Skeletal muscle satellite cell (primary cell): ENCODE data around the gene KRTAP5-3.
A peak's percentile ranks its signal among the peaks of the same experiment; 100 is the strongest.
"Not testable (repeated sequence)": the region's sequence is repeated elsewhere in the genome, so short reads cannot be mapped to it uniquely, and the experiment has no call there.

Source experiments
- H3K27me3 ChIP-seq: 2 replicates; pipeline ENCODE4 v1.7.0; 2013; ENCODE audit warnings: low read length; ENCODE audit not compliant: control insufficient read depth, insufficient read depth
- H3K36me3 ChIP-seq: 2 replicates; pipeline ENCODE4 v1.7.0; 2013; ENCODE audit warnings: mild to moderate bottlenecking, control low read depth, low read length; ENCODE audit not compliant: insufficient read depth
- H3K4me1 ChIP-seq: 2 replicates; pipeline ENCODE4 v1.7.0; 2013; ENCODE audit warnings: low read length; ENCODE audit not compliant: control insufficient read depth, insufficient read depth
- H3K4me2 ChIP-seq: 2 replicates; pipeline ENCODE4 v1.7.0; 2013; ENCODE audit warnings: mild to moderate bottlenecking, low read length
- H3K4me3 ChIP-seq: 2 replicates; pipeline ENCODE4 v1.7.0; 2013; ENCODE audit warnings: low read length
- H3K9ac ChIP-seq: 2 replicates; pipeline ENCODE4 v1.7.0; 2013; ENCODE audit warnings: mild to moderate bottlenecking, low read depth, low read length, moderate library complexity
- H3K9me3 ChIP-seq: replicated peaks from 2 replicates; pipeline ENCODE4 v1.7.0; 2013; ENCODE audit warnings: mild to moderate bottlenecking, control low read depth, low read length

KRTAP5-3 gene

DNA sequence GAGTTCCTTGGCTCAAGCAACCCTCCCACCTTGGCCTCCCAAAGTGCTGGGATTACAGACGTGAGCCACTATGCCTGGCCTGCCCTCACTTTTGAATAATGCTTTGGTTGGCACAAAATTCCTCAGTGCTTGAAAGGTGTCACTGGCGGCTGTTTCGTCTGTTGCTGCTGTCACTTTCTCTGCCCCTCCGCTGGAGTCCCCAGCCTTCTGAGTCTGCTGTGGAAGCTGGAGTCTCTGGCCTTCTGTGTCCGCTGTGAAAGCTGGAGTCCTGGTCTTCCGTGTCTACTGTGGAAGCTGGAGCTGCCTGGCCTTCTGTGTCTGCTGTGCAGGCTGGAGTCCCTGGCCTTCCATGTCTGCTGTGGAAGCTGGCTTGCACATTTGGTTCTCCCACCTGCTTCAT lies 18.3 kb downstream of the KRTAP5-3 start:
- H3K4me3 ChIP-seq, result no peak overlapping the region
- H3K9me3 ChIP-seq, result no peaks in the 10 kb centered on the region
- H3K4me1 ChIP-seq, result no peaks in the 10 kb centered on the region
- H3K36me3 ChIP-seq, result no peaks in the 10 kb centered on the region
- H3K4me2 ChIP-seq, result no peak overlapping the region
- H3K9ac ChIP-seq, result no peak overlapping the region
- H3K27me3 ChIP-seq, result peaks cover 46% of the 10 kb centered on the region

- not testable (repeated sequence) for H3K36me3 ChIP-seq, H3K4me2 ChIP-seq, H3K4me3 ChIP-seq, H3K9ac ChIP-seq, H3K9me3 ChIP-seq, H3K4me1 ChIP-seq
- H3K27me3 ChIP-seq, result peaks cover 40% of the 10 kb centered on the region
Measured at GRCh38 chr11:1589191-1589963, 18.9 kb downstream of the KRTAP5-3 start.

DNA sequence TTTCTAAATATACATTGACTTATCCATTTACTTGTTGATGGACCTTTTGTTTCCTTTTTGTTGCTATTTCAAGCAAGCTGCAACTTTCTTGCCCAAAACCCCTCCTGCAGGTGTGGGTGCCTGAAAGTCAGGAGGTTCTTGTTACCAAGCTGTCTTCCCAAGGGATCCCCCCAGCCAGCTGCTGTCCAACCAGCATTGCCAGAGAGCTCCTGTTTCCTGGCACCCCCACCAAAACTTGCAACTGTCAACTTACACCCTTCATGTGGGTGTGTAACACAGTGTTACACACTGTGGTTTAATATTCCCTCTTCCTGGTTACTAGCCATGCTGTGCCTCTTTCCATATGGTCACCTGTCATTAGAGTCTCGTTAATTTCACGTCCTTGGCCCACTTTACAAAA lies 21.6 kb downstream of the KRTAP5-3 start:
- no peak overlapping the region for H3K9ac ChIP-seq
- no peak overlapping the region for H3K4me2 ChIP-seq
- H3K27me3 ChIP-seq, result peaks cover 36% of the 10 kb centered on the region
- H3K9me3 ChIP-seq, result no peaks in the 10 kb centered on the region
- H3K36me3 ChIP-seq, result no peaks in the 10 kb centered on the region
- H3K4me1 ChIP-seq, result no peaks in the 10 kb centered on the region
- no peak overlapping the region for H3K4me3 ChIP-seq

- not testable (repeated sequence) for H3K36me3 ChIP-seq, H3K9me3 ChIP-seq, H3K9ac ChIP-seq, H3K4me1 ChIP-seq, H3K4me2 ChIP-seq, H3K4me3 ChIP-seq
- peaks cover 29% of the 10 kb centered on the region for H3K27me3 ChIP-seq
Measured at GRCh38 chr11:1584661-1585370, 23.4 kb downstream of the KRTAP5-3 start, which contains the start of gene KRTAP5-1. KRTAP5-1 (minus strand) TSS chr11:1585283; CDS start chr11:1585249, 34 bp downstream.

- H3K9me3 ChIP-seq, H3K36me3 ChIP-seq, H3K9ac ChIP-seq, H3K4me2 ChIP-seq, H3K4me1 ChIP-seq, H3K4me3 ChIP-seq: not testable (repeated sequence)
- peaks cover 25% of the 10 kb centered on the region for H3K27me3 ChIP-seq
Measured at GRCh38 chr11:1582909-1583308, 25.4 kb downstream of the KRTAP5-3 start.

DNA sequence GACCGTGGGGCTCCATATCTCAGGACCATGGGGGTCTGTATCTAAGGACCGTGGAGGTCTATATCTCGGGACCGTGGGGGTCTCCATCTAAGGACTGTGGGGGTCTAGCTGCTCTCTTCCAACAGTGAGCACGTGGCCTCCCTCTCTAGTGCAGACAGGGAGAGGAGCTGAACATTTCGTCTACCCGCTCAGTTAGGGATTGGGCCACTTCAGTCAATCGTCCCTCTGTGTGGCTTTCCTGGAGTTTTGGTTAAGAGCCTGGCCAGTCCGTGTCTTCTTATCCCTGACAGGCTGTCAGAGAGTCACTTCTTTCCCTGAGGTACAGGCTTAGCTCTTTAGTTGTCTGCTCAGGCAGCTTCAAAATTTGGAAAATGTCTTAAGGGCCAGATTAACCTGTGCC lies 26.3 kb downstream of the KRTAP5-3 start:
- Histone ChIP-seq H3K36me3 (no peaks in the 10 kb centered on the region), H3K9me3 (no peaks in the 10 kb centered on the region), H3K4me3 (no peak overlapping the region), H3K4me1 (no peaks in the 10 kb centered on the region), H3K4me2 (no peak overlapping the region), H3K27me3 (peaks cover 26% of the 10 kb centered on the region), H3K9ac (no peak overlapping the region)

DNA sequence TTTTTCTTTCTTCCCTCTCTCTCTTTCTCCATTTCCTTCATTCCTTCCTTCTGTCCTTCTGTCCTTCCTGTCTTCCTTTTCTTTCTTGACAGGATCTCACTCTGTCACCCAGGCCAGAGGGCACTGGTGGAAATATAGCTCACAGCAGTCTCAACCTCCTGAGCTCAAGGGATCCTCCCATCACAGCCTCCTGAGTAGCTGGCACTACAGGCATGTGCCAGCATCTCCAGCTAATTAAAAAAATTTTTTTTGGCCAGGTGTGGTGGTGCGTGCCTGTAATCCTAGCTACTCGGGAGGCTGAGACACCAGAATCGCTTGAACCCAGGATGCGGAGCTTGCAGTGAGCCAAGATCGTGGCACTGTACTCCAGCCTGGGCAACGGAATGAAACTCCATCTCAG lies 31.4 kb downstream of the KRTAP5-3 start:
- Histone ChIP-seq H3K4me2 (no peak overlapping the region), H3K9ac (no peak overlapping the region), H3K4me3 (no peak overlapping the region), H3K36me3 (no peaks in the 10 kb centered on the region), H3K27me3 (peaks cover 19% of the 10 kb centered on the region), H3K4me1 (no peaks in the 10 kb centered on the region), H3K9me3 (no peaks in the 10 kb centered on the region)

GRCh38 chr11:1575756-1576155 lies 32.5 kb downstream of the KRTAP5-3 start:
- not testable (repeated sequence) for H3K4me3 ChIP-seq, H3K36me3 ChIP-seq, H3K9me3 ChIP-seq, H3K4me1 ChIP-seq, H3K4me2 ChIP-seq, H3K9ac ChIP-seq
- H3K27me3 ChIP-seq, result peaks cover 25% of the 10 kb centered on the region

GRCh38 chr11:1574933-1575242 lies 33.4 kb downstream of the KRTAP5-3 start:
- H3K27me3 ChIP-seq, result peaks cover 28% of the 10 kb centered on the region
- no peaks in the 10 kb centered on the region for H3K36me3 ChIP-seq
- no peaks in the 10 kb centered on the region for H3K9me3 ChIP-seq
- H3K4me2 ChIP-seq, result no peak overlapping the region
- H3K4me1 ChIP-seq, result no peaks in the 10 kb centered on the region
- no peak overlapping the region for H3K4me3 ChIP-seq
- H3K9ac ChIP-seq, result no peak overlapping the region

DNA sequence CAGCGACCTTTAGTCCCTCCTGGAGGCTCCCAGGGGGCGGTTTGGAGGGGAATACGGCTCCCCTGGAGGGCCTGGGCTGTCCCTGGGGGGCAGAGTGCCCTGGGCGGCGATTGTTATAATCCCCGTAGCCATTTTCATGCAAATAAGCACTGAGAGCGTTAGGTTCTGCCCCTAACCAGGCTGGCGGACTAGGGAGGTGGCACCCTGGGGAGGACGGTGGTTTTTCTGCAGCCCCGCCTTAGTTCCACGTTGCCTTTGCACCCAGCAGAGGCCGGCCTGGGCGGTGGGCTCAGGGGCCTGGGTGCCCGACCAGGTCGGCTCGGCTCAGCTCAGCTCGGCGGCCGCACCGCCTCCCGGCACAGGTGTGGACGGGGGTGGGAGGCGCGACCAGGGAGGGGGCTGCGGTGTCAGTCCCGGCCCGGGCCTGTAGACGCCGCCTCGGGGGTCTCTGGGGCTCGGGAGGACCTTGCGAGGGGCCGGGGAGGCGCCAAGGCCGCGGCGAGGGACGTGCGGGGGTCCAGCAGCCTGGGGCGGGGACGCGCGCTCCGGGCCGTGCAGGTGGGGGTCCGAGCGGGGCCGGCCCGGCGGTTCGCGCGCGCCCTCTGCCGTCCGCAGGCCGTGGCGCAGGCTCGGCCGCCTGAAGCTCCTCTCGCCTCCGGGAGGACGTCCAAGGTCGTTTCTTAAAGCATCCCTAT lies 33.9 kb downstream of the KRTAP5-3 start:
- Histone ChIP-seq H3K9ac (no peak overlapping the region), H3K4me2 (peak overlapping the region; percentile 25), H3K4me1 (no peaks in the 10 kb centered on the region), H3K9me3 (no peaks in the 10 kb centered on the region), H3K36me3 (no peaks in the 10 kb centered on the region), H3K27me3 (peaks cover 32% of the 10 kb centered on the region), H3K4me3 (no peak overlapping the region)

- Histone ChIP-seq H3K9ac (no peak overlapping the region), H3K9me3 (no peaks in the 10 kb centered on the region), H3K27me3 (peaks cover 32% of the 10 kb centered on the region), H3K4me1 (no peaks in the 10 kb centered on the region), H3K4me2 (no peak overlapping the region), H3K4me3 (no peak overlapping the region), H3K36me3 (no peaks in the 10 kb centered on the region)
Measured at GRCh38 chr11:1573903-1574237, 34.4 kb downstream of the KRTAP5-3 start.
